NOMO-1 treated with DMSO at 0.1 percent for 48 hours (cell line): ENCODE results near the gene LDHAL6B.

ENCODE experiments used
- DNase-seq: peaks from one replicate; lab custom pipeline; 2025; ENCODE audit not compliant: unreplicated experiment; lab: John Stamatoyannopoulos, UW

LDHAL6B gene

GRCh38 chr15:59176653-59177316, 29.9 kb upstream of the LDHAL6B start:
- peak; percentile 88 for DNase-seq

GRCh38 chr15:59177317-59177660, 29.4 kb upstream of the LDHAL6B start:
- DNase-seq = peak; percentile 83

GRCh38 chr15:59178151-59178695, 28.4 kb upstream of the LDHAL6B start:
- DNase-seq = no peak

- DNase-seq = no peak
These were observed 26.9 kb upstream of the LDHAL6B start for GRCh38 chr15:59179717-59180116.

- DNase-seq = no peak
These were observed 25.6 kb upstream of the LDHAL6B start for GRCh38 chr15:59180945-59181600.

- peak; percentile 94 for DNase-seq
These were observed 20.9 kb upstream of the LDHAL6B start for GRCh38 chr15:59185725-59186124.

- DNase-seq = no peak
These were observed 20.1 kb upstream of the LDHAL6B start for GRCh38 chr15:59186501-59186900.

GRCh38 chr15:59189241-59189640, 17.4 kb upstream of the LDHAL6B start:
- DNase-seq = no peak

- no peak for DNase-seq
These were observed 16.4 kb upstream of the LDHAL6B start for GRCh38 chr15:59190291-59190690.

- no peak for DNase-seq
These were observed 14.8 kb upstream of the LDHAL6B start for GRCh38 chr15:59191855-59192237.

GRCh38 chr15:59194639-59195325, 11.9 kb upstream of the LDHAL6B start:
- DNase-seq = no peak

- DNase-seq = no peak
These were observed 10.2 kb upstream of the LDHAL6B start for GRCh38 chr15:59196416-59196815.

- no peak for DNase-seq
These were observed 9.2 kb upstream of the LDHAL6B start for GRCh38 chr15:59197454-59197853.

- no peak for DNase-seq
These were observed 6.8 kb upstream of the LDHAL6B start for GRCh38 chr15:59199626-59200465.

- no peak for DNase-seq
These were observed 6.1 kb upstream of the LDHAL6B start for GRCh38 chr15:59200560-59200959.

GRCh38 chr15:59203008-59203407, 3.6 kb upstream of the LDHAL6B start:
- no peak for DNase-seq

GRCh38 chr15:59203657-59204056, 3.0 kb upstream of the LDHAL6B start:
- DNase-seq = no peak

- DNase-seq = no peak
These were observed 612 bp upstream of the LDHAL6B start for GRCh38 chr15:59205839-59206622.

GRCh38 chr15:59208613-59209249, 2.1 kb downstream of the LDHAL6B start:
- no peak for DNase-seq

- no peak for DNase-seq
These were observed 3.5 kb downstream of the LDHAL6B start for GRCh38 chr15:59210186-59210585.
